ENCODE data around the gene NFATC1.

NFATC1 gene

GRCh38 chr18:79413901-79414300 lies 18.2 kb downstream of the NFATC1 start:
- in situ Hi-C loops (cut with HindIII; ENCODE audit: low pct_ligation_motif_present, low pct_unique_long_range_greater_than_20kb, low sequenced_read_pairs): no loop called here
- DNase-seq: no peak

- DNase-seq: no peak
- in situ Hi-C loops (cut with HindIII; ENCODE audit: low pct_ligation_motif_present, low pct_unique_long_range_greater_than_20kb, low sequenced_read_pairs): no loop called here
These were observed 20.4 kb downstream of the NFATC1 start for GRCh38 chr18:79416022-79416676.

GRCh38 chr18:79416677-79417052 lies 20.9 kb downstream of the NFATC1 start:
- no peak for DNase-seq
- in situ Hi-C loops (cut with HindIII; ENCODE audit: low pct_ligation_motif_present, low pct_unique_long_range_greater_than_20kb, low sequenced_read_pairs): no loop called here

GRCh38 chr18:79418236-79418635 lies 22.5 kb downstream of the NFATC1 start:
- no peak for DNase-seq
- in situ Hi-C loops (cut with HindIII; ENCODE audit: low pct_ligation_motif_present, low pct_unique_long_range_greater_than_20kb, low sequenced_read_pairs): no loop called here

GRCh38 chr18:79418642-79419041 lies 22.9 kb downstream of the NFATC1 start:
- in situ Hi-C loops (cut with HindIII; ENCODE audit: low pct_ligation_motif_present, low pct_unique_long_range_greater_than_20kb, low sequenced_read_pairs): no loop called here
- no peak for DNase-seq

- DNase-seq: no peak
These were observed 24.5 kb downstream of the NFATC1 start for GRCh38 chr18:79420033-79420745.

GRCh38 chr18:79421275-79421857 lies 25.6 kb downstream of the NFATC1 start:
- no peak for DNase-seq
- in situ Hi-C loops (cut with HindIII; ENCODE audit: low pct_ligation_motif_present, low pct_unique_long_range_greater_than_20kb, low sequenced_read_pairs): no loop called here

More at GRCh38 chr18:79420033-79420745, 24.5 kb downstream of the NFATC1 start:
- in situ Hi-C loops (cut with HindIII; ENCODE audit: low pct_ligation_motif_present, low pct_unique_long_range_greater_than_20kb, low sequenced_read_pairs): no loop called here

GRCh38 chr18:79422022-79422782 lies 26.5 kb downstream of the NFATC1 start:
- DNase-seq: no peak
- in situ Hi-C loops (cut with HindIII; ENCODE audit: low pct_ligation_motif_present, low pct_unique_long_range_greater_than_20kb, low sequenced_read_pairs): no loop called here

GRCh38 chr18:79422783-79423165 lies 27.0 kb downstream of the NFATC1 start:
- in situ Hi-C loops (cut with HindIII; ENCODE audit: low pct_ligation_motif_present, low pct_unique_long_range_greater_than_20kb, low sequenced_read_pairs): no loop called here
- no peak for DNase-seq

GRCh38 chr18:79423211-79424007 lies 27.7 kb downstream of the NFATC1 start:
- no peak for DNase-seq

GRCh38 chr18:79424008-79424565 lies 28.4 kb downstream of the NFATC1 start:
- in situ Hi-C loops (cut with HindIII; ENCODE audit: low pct_ligation_motif_present, low pct_unique_long_range_greater_than_20kb, low sequenced_read_pairs): no loop called here

More at GRCh38 chr18:79423211-79424007, 27.7 kb downstream of the NFATC1 start:
- in situ Hi-C loops (cut with HindIII; ENCODE audit: low pct_ligation_motif_present, low pct_unique_long_range_greater_than_20kb, low sequenced_read_pairs): no loop called here

GRCh38 chr18:79424880-79425568 lies 29.3 kb downstream of the NFATC1 start:
- DNase-seq: no peak
- in situ Hi-C loops (cut with HindIII; ENCODE audit: low pct_ligation_motif_present, low pct_unique_long_range_greater_than_20kb, low sequenced_read_pairs): no loop called here

More at GRCh38 chr18:79424008-79424565, 28.4 kb downstream of the NFATC1 start:
- no peak for DNase-seq

- in situ Hi-C loops (cut with HindIII; ENCODE audit: low pct_ligation_motif_present, low pct_unique_long_range_greater_than_20kb, low sequenced_read_pairs): no loop called here
- DNase-seq: no peak
These were observed 29.8 kb downstream of the NFATC1 start for GRCh38 chr18:79425569-79425886.

GRCh38 chr18:79426376-79427300 lies 30.9 kb downstream of the NFATC1 start:
- DNase-seq: no peak
- in situ Hi-C loops (cut with HindIII; ENCODE audit: low pct_ligation_motif_present, low pct_unique_long_range_greater_than_20kb, low sequenced_read_pairs): no loop called here

GRCh38 chr18:79427368-79428225 lies 31.9 kb downstream of the NFATC1 start:
- in situ Hi-C loops (cut with HindIII; ENCODE audit: low pct_ligation_motif_present, low pct_unique_long_range_greater_than_20kb, low sequenced_read_pairs): no loop called here
- DNase-seq: no peak

- no peak for DNase-seq
- in situ Hi-C loops (cut with HindIII; ENCODE audit: low pct_ligation_motif_present, low pct_unique_long_range_greater_than_20kb, low sequenced_read_pairs): no loop called here
These were observed 32.6 kb downstream of the NFATC1 start for GRCh38 chr18:79428287-79428686.

All from ACHN (cell line).